Endothelial cell of umbilical vein (primary cell): ENCODE data around the gene COLEC11. TPM values are rescaled to one million over a fixed set of nuclear protein-coding genes. Genes with fewer than 3 reads are reported as not detected.

Experiments
- BruUV-seq: library from RNA; stranded (reverse); fragments of 400-500 nt; replicated peaks from 2 replicates; lab custom pipeline; 2021; lab: Mats Ljungman, UMichigan
- CTCF ChIA-PET: fragments of 300-600, 350-600 bp; sonication (Branson Sonifier 250); formaldehyde crosslinking; loops from one replicate; lab custom pipeline; 2021; ENCODE audit warnings: antibody characterized with exemption, inconsistent platforms; lab: Charles Lee
- POLR2A ChIA-PET: fragments of 300-600, 350-600 bp; sonication (Branson Sonifier 250); formaldehyde crosslinking; loops from one replicate; lab custom pipeline; 2021; ENCODE audit warnings: antibody characterized with exemption, inconsistent platforms; lab: Charles Lee
- DNase-seq: peaks from one replicate; pipeline ENCODE4 v3.0.0-alpha.2; 2011; ENCODE audit warnings: low read depth, low spot score
- FAIRE-seq: peaks from 2 replicates; lab custom pipeline; 2011; peaks lifted over from hg19 to GRCh38; lab: Jason Lieb, UNC
- H2AFZ ChIP-seq: 2 replicates; pipeline ENCODE4 v1.6.0; 2012; ENCODE audit warnings: low read depth, low read length, control low read depth, inconsistent platforms
- H3K27ac ChIP-seq: 2 replicates; pipeline ENCODE4 v1.5.1; 2011; ENCODE audit warnings: low read depth, mild to moderate bottlenecking, control low read depth, low read length, moderate library complexity; ENCODE audit not compliant: insufficient read depth
- H3K27me3 ChIP-seq, 2 experiments: 2 replicates each; pipeline versions ENCODE4 v1.6.0 to v1.6.1; 2011; ENCODE audit warnings: low read length in 2 of 2, mixed read lengths in 1 of 2; ENCODE audit not compliant: control insufficient read depth in 2 of 2, insufficient read depth in 2 of 2
- H3K36me3 ChIP-seq, 2 experiments: 2 replicates in 1 of 2; 3 replicates in 1 of 2; pipeline ENCODE4 v1.5.1; 2011; ENCODE audit warnings: low read length in 2 of 2, mild to moderate bottlenecking in 1 of 2, moderate library complexity in 1 of 2; ENCODE audit not compliant: control insufficient read depth in 2 of 2, insufficient read depth in 2 of 2; ENCODE audit errors: extremely low read depth in 1 of 2
- H3K4me1 ChIP-seq: 3 replicates; pipeline ENCODE4 v1.5.1; 2011; ENCODE audit warnings: mild to moderate bottlenecking, low read length; ENCODE audit not compliant: control insufficient read depth, insufficient read depth; ENCODE audit errors: extremely low read depth
- H3K4me2 ChIP-seq: 2 replicates; pipeline ENCODE4 v1.6.1; 2011; ENCODE audit warnings: low read length, control low read depth, mixed read lengths; ENCODE audit not compliant: insufficient read depth
- H3K4me3 ChIP-seq, 3 experiments: fragments of 200-600 bp in 1 of 3; sonication (generic), shearing (Covaris generic) in 1 of 3; replicated peaks in 1 of 3; 2 replicates each; pipeline ENCODE4 v1.5.1; 2011 to 2016; ENCODE audit warnings: control low read depth in 3 of 3, low read length in 3 of 3, mild to moderate bottlenecking in 2 of 3, inconsistent platforms in 1 of 3, low read depth in 1 of 3, moderate library complexity in 1 of 3; ENCODE audit not compliant: insufficient read depth in 1 of 3
- H3K79me2 ChIP-seq: 2 replicates; pipeline ENCODE4 v1.6.0; 2012; ENCODE audit warnings: low read length, inconsistent platforms; ENCODE audit not compliant: control insufficient read depth, insufficient read depth
- H3K9ac ChIP-seq: replicated peaks from 2 replicates; pipeline ENCODE3; 2011; ENCODE audit warnings: low read length, control low read depth; ENCODE audit not compliant: insufficient read depth; ENCODE audit errors: extremely low read depth
- H3K9me1 ChIP-seq: replicated peaks from 3 replicates; pipeline ENCODE4 v1.6.0; 2011; ENCODE audit warnings: mild to moderate bottlenecking, low read length; ENCODE audit not compliant: control insufficient read depth, insufficient read depth; ENCODE audit errors: extremely low read depth
- H3K9me3 ChIP-seq: replicated peaks from 2 replicates; pipeline ENCODE4 v1.5.1; 2012; ENCODE audit warnings: low read length, inconsistent platforms; ENCODE audit not compliant: control insufficient read depth, insufficient read depth
- H4K20me1 ChIP-seq: replicated peaks from 2 replicates; pipeline ENCODE3; 2011; ENCODE audit warnings: mild to moderate bottlenecking, low read length; ENCODE audit not compliant: control insufficient read depth, insufficient read depth; ENCODE audit errors: extremely low read depth
- CTCF ChIP-seq, 2 donors: IDR thresholded peaks; 1 replicate in 1 of 2; 2 replicates in 1 of 2; pipeline ENCODE4 v1.5.1; 2011; ENCODE audit warnings: low read length in 2 of 2, mild to moderate bottlenecking in 2 of 2, moderate library complexity in 2 of 2, control low read depth in 1 of 2, inconsistent platforms in 1 of 2, low read depth in 1 of 2; ENCODE audit not compliant: insufficient read depth in 1 of 2; ENCODE audit errors: extremely low read depth in 1 of 2
- EZH2 ChIP-seq: IDR thresholded peaks from 2 replicates; pipeline ENCODE4 v1.6.1; 2012; ENCODE audit warnings: borderline replicate concordance, low read depth, mild to moderate bottlenecking, moderate library complexity, low read length, inconsistent platforms; ENCODE audit not compliant: severe bottlenecking
- FOS ChIP-seq: IDR thresholded peaks from 2 replicates; pipeline ENCODE4 v1.6.1; 2011; ENCODE audit warnings: mild to moderate bottlenecking, low read length, moderate library complexity, borderline replicate concordance; ENCODE audit not compliant: insufficient read depth
- GATA2 ChIP-seq: IDR thresholded peaks from 2 replicates; pipeline ENCODE4 v1.7.0; 2011; ENCODE audit warnings: low read depth, mild to moderate bottlenecking, moderate library complexity, mixed read lengths, low read length; ENCODE audit not compliant: insufficient read length, insufficient read depth
- JUN ChIP-seq: IDR thresholded peaks from 2 replicates; pipeline ENCODE4 v1.6.1; 2011; ENCODE audit warnings: borderline replicate concordance, low read depth; ENCODE audit not compliant: insufficient read length, insufficient read depth
- MAX ChIP-seq: IDR thresholded peaks from 2 replicates; pipeline ENCODE4 v1.6.1; 2011; ENCODE audit not compliant: insufficient read depth, insufficient read length
- MYC ChIP-seq: IDR thresholded peaks from one replicate; pipeline ENCODE4 v1.6.1; 2011; ENCODE audit warnings: mild to moderate bottlenecking, low read depth, low read length
- POLR2A ChIP-seq: IDR thresholded peaks from 2 replicates; pipeline ENCODE4 v1.6.1; 2012; ENCODE audit warnings: low read depth, mild to moderate bottlenecking, control low read depth, low read length
- POLR2AphosphoS5 ChIP-seq: IDR thresholded peaks from 2 replicates; pipeline ENCODE4 v1.6.1; 2012; ENCODE audit warnings: low read depth, mild to moderate bottlenecking, control low read depth, low read length, moderate library complexity; ENCODE audit not compliant: insufficient read depth
- dilution Hi-C: fragments of 300-500 bp; cut with MboI; formaldehyde crosslinking; loops from one replicate; pipeline ENCODE4 v1.15.0; 2019; ENCODE audit warnings: low sequenced_read_pairs; ENCODE audit not compliant: extremely low pct_ligation_motif_present
- intact Hi-C: fragments of 100-400 bp; cut with micrococcal nuclease; formaldehyde crosslinking; loops from one replicate; pipeline ENCODE4 v1.10.0; 2022
- polyA plus RNA-seq, 4 experiments: library from polyadenylated mRNA; depleted of rRNA in 3 of 4; stranded (reverse) in 3 of 4; unstranded in 1 of 4; fragments of >200 nt; gene quantifications; 2 replicates each; pipeline versions ENCODE4 v1.2.1 to v1.2.3, GENCODE V29; 2011 to 2012; ENCODE audit warnings: missing spikeins in 1 of 4
- total RNA-seq: library from RNA; stranded (reverse); gene quantifications from 2 replicates; pipeline ENCODE4 v1.2.3, GENCODE V29; 2021

The COLEC11 gene
- total and polyA plus RNA-seq, 2 donors (not counting 3 experiments of a cell fraction or from before 2014, with no cell fraction given): 0.15 TPM; not detected in 1

DNA sequence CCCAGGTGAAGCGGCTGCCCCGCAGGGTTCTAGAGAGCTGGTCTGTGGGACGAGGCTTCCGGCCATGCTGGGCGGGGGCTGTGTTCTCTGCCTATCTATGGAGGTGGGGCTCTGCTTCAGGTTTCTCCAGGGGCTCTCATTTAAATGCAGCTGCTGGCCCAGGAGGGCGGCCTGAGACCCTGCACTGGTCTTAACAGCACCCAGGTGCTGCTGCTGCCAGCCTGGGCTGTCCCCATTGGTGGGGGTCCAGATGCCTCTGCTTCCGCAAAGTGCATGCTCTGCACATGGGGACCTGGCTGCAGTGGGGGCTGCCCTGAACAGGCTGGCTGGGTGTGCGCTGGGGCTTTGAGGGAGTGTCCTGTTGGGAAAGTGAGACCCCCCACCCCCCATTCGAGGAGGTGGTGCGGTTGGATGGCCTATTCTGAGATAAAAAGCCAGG lies 33.3 kb downstream of the COLEC11 start:
- dilution Hi-C loops (no loop called here), intact Hi-C loops (no loop called here)
- H3K27me3 ChIP-seq: no peaks in the 10 kb centered on the region
- no peaks in the 10 kb centered on the region for H3K36me3 ChIP-seq
- no peaks in the 10 kb centered on the region for H3K4me1 ChIP-seq
- TF ChIP-seq POLR2A (no peak), MYC (no peak), FOS (no peak), CTCF (IDR thresholded peaks at IDR 0.05; ENCODE audit: extremely low read depth in 1 of 2, insufficient read depth in 1 of 2, low read depth in 1 of 2, low read length in 2 of 2) (no peak), EZH2 (no peak), JUN (no peak), GATA2 (no peak), MAX (no peak), POLR2AphosphoS5 (no peak)
- H3K9me3 ChIP-seq: no peaks in the 10 kb centered on the region
- H4K20me1 ChIP-seq: no peaks in the 10 kb centered on the region
- no peak overlapping the region for H3K4me2 ChIP-seq
- POLR2A ChIA-PET: no interaction called here
- H3K79me2 ChIP-seq: no peaks in the 10 kb centered on the region
- DNase-seq (no peak), FAIRE-seq (no peak)
- H3K4me3 ChIP-seq: no peak overlapping the region
- no peak overlapping the region for H3K9ac ChIP-seq
- H3K9me1 ChIP-seq: no peaks in the 10 kb centered on the region
- BruUV-seq: no TSS peak
- H3K27ac ChIP-seq: no peak overlapping the region
- H2AFZ ChIP-seq: no peak overlapping the region
- CTCF ChIA-PET: interaction anchor here (1.3 kb wide), 1 partner anchor 9 kb away, joined by 3 read pairs; no protein-coding TSS in a partner anchor
